ENCODE measurements around the gene SLC29A1. TPM values are rescaled to one million over a fixed set of nuclear protein-coding genes. Genes with fewer than 3 reads are reported as not detected.

Gene SLC29A1
- total and polyA plus RNA-seq, 9 of the 15 experiments (the other 6 are each of a cell fraction or from before 2014, with no cell fraction given) = 18.9 to 170 (median 57.7) TPM

- TF ChIP-seq REST (IDR thresholded peaks at IDR 0.05; ENCODE audit: borderline replicate concordance) = peak; percentile 14; the same call in 1 of the 2 replicates
- no peak for TF ChIP-seq REST (CRISPR knock-in tag; IDR thresholded peaks at IDR 0.05; ENCODE audit: low read depth)
- TF ChIP-seq MAFG (tag; conservative IDR thresholded peaks at IDR 0.05) = no peak
- TF ChIP-seq ZBTB17 (CRISPR knock-in tag; IDR thresholded peaks at IDR 0.05) = 0 out of 2 replicates have a peak, but pooled peaks have one; percentile 40
- TF ChIP-seq CHD4 (IDR thresholded peaks at IDR 0.05; ENCODE audit: insufficient read depth, insufficient replicate concordance, low read depth, low read length, poor library complexity, severe bottlenecking) = no peak
- peak; percentile 90; the same call in 1 of the 2 replicates for TF ChIP-seq RUNX1 (IDR thresholded peaks at IDR 0.05; ENCODE audit: low read depth)
- TF ChIP-seq DPF2 (IDR thresholded peaks at IDR 0.05) = peak; percentile 94
- no peak for TF ChIP-seq ATF1 (CRISPR knock-in tag; IDR thresholded peaks at IDR 0.05)
- peak; percentile 47 for TF ChIP-seq ATF1 (tag; IDR thresholded peaks at IDR 0.05)
- no peak for TF ChIP-seq ZSCAN29 (IDR thresholded peaks at IDR 0.05)
- no peak for TF ChIP-seq ATF2 (CRISPR knock-in tag; IDR thresholded peaks at IDR 0.05)
- peak; percentile 30 for TF ChIP-seq MEIS2 (IDR thresholded peaks at IDR 0.05; ENCODE audit: partially characterized antibody)
- peak; percentile 50 to 77 for TF ChIP-seq MAZ (CRISPR knock-in tag; conservative IDR thresholded peaks at IDR 0.05 in 1 of 2, IDR thresholded peaks at IDR 0.05 in 1 of 2)
- no peak for TF ChIP-seq EHMT2 (IDR thresholded peaks at IDR 0.05)
- peak; percentile 86 for TF ChIP-seq ZNF197 (CRISPR knock-in tag; IDR thresholded peaks at IDR 0.05; ENCODE audit: low read depth)
- TF ChIP-seq THRB (CRISPR knock-in tag; conservative IDR thresholded peaks at IDR 0.05) = no peak
- peak; percentile 96 for TF ChIP-seq SOX6 (IDR thresholded peaks at IDR 0.05)
- no peak for TF ChIP-seq PHF20 (IDR thresholded peaks at IDR 0.05; ENCODE audit: partially characterized antibody)
- TF ChIP-seq ZFP36 (IDR thresholded peaks at IDR 0.05; ENCODE audit: low read depth, low read length, partially characterized antibody) = peak; percentile 11
Measured at GRCh38 chr6:44225579-44226325, 2.4 kb downstream of the SLC29A1 start (continued).
